CD8-positive, alpha-beta memory T cell (primary cell): Measurements from ENCODE around the gene MED14. TPM values are rescaled to one million over a fixed set of nuclear protein-coding genes. Genes with fewer than 3 reads are reported as not detected.

Experiments used
- CTCF ChIA-PET: fragments of 350-600 bp; sonication (Branson Sonifier 250); formaldehyde crosslinking; loops from one replicate; lab custom pipeline; 2021; ENCODE audit warnings: antibody characterized with exemption; lab: Charles Lee
- POLR2A ChIA-PET: fragments of 350-600 bp; sonication (Branson Sonifier 250); formaldehyde crosslinking; loops from one replicate; lab custom pipeline; 2021; ENCODE audit warnings: antibody characterized with exemption; lab: Charles Lee
- DNase-seq, 5 donors: peaks; one replicate each; pipeline versions ENCODE4 v3.0.0 to v3.0.0-alpha.2; 2020 to 2022; ENCODE audit warnings: mixed read lengths in 1 of 5
- H3K27ac ChIP-seq: one replicate; pipeline ENCODE4 v1.7.0; 2013; ENCODE audit warnings: low read depth, mild to moderate bottlenecking, low read length, moderate library complexity
- H3K27me3 ChIP-seq: 2 replicates; pipeline ENCODE4 v1.7.0; 2013; ENCODE audit warnings: low read length, mild to moderate bottlenecking; ENCODE audit not compliant: insufficient read depth, poor library complexity, severe bottlenecking
- H3K36me3 ChIP-seq: 2 replicates; pipeline ENCODE4 v1.7.0; 2013; ENCODE audit warnings: mild to moderate bottlenecking, low read length, moderate library complexity; ENCODE audit not compliant: insufficient read depth
- H3K4me1 ChIP-seq: 2 replicates; pipeline ENCODE4 v1.7.0; 2013; ENCODE audit warnings: mild to moderate bottlenecking, low read length, moderate library complexity; ENCODE audit not compliant: insufficient read depth
- H3K4me3 ChIP-seq: 2 replicates; pipeline ENCODE4 v1.7.0; 2013; ENCODE audit warnings: mild to moderate bottlenecking, low read length
- H3K9me3 ChIP-seq: 2 replicates; pipeline ENCODE4 v1.7.0; 2013; ENCODE audit warnings: mild to moderate bottlenecking, low read length
- H3K27ac Mint-ChIP-seq, 8 donors: one replicate each; pipeline ENCODE4 v1.8.0; 2020 to 2021; ENCODE audit warnings: mixed read lengths in 8 of 8, mild to moderate bottlenecking in 6 of 8, inconsistent platforms in 3 of 8, moderate library complexity in 3 of 8
- H3K27me3 Mint-ChIP-seq, 2 donors: one replicate each; pipeline ENCODE4 v1.8.0; 2020 to 2021; ENCODE audit warnings: mixed read lengths in 2 of 2, mild to moderate bottlenecking in 1 of 2, moderate library complexity in 1 of 2
- H3K36me3 Mint-ChIP-seq, 3 donors: one replicate each; pipeline ENCODE4 v1.8.0; 2020 to 2021; ENCODE audit warnings: mixed read lengths in 3 of 3, inconsistent platforms in 1 of 3, mild to moderate bottlenecking in 1 of 3
- H3K4me1 Mint-ChIP-seq, 3 donors: one replicate each; pipeline ENCODE4 v1.8.0; 2020 to 2021; ENCODE audit warnings: mixed read lengths in 3 of 3, inconsistent platforms in 1 of 3, mild to moderate bottlenecking in 1 of 3
- H3K4me3 Mint-ChIP-seq, 7 donors: one replicate each; pipeline ENCODE4 v1.8.0; 2020 to 2021; ENCODE audit warnings: mixed read lengths in 7 of 7, mild to moderate bottlenecking in 6 of 7, moderate library complexity in 4 of 7, inconsistent platforms in 2 of 7
- H3K9me3 Mint-ChIP-seq, 5 donors: one replicate each; pipeline ENCODE4 v1.8.0; 2020 to 2022; ENCODE audit warnings: mixed read lengths in 5 of 5, mild to moderate bottlenecking in 3 of 5, moderate library complexity in 2 of 5, inconsistent platforms in 1 of 5
- polyA plus RNA-seq: library from polyadenylated mRNA; unstranded; fragments of 300-500 nt; fragmentation: Illumina TruSeq; gene quantifications from one replicate; pipeline ENCODE4 v1.2.3, GENCODE V29; 2021
- total RNA-seq, 2 experiments: library from RNA; stranded (reverse); gene quantifications; one replicate each; pipeline ENCODE4 v1.2.3, GENCODE V29; 2021

MED14 gene
- total and polyA plus RNA-seq, 3 experiments from 2014 or later = 8.5 to 42.1 (median 39.6) TPM

- Mint-ChIP-seq H3K4me3 (no peak overlapping the region), H3K27ac (no peak overlapping the region)
- no peak overlapping the region for H3K27ac ChIP-seq
These were observed 122.8 kb downstream of the MED14 start for GRCh38 chrX:40612511-40612910.

GRCh38 chrX:40607381-40607780 lies 128.0 kb downstream of the MED14 start:
- H3K27ac ChIP-seq = no peak overlapping the region
- Mint-ChIP-seq H3K4me1 (no peaks in the 10 kb centered on the region), H3K27ac (no peak overlapping the region), H3K27me3 (peaks cover 0 to 4% of the 10 kb centered on the region in 2 donors), H3K9me3 (no peaks in the 10 kb centered on the region), H3K36me3 (peaks cover 3 to 28% (median 8%) of the 10 kb centered on the region in 3 donors), H3K4me3 (no peak overlapping the region)
- CTCF ChIA-PET = no interaction called here
- H3K36me3 ChIP-seq = no peaks in the 10 kb centered on the region
- H3K4me1 ChIP-seq = no peaks in the 10 kb centered on the region
- H3K27me3 ChIP-seq = no peaks in the 10 kb centered on the region
- POLR2A ChIA-PET = no interaction called here
- H3K9me3 ChIP-seq = no peaks in the 10 kb centered on the region
- no peak for DNase-seq
- no peak overlapping the region for H3K4me3 ChIP-seq

More at GRCh38 chrX:40612511-40612910, 122.8 kb downstream of the MED14 start:
- ChIA-PET POLR2A (no interaction called here), CTCF (no interaction called here)
- no peak overlapping the region for H3K4me3 ChIP-seq
- no peaks in the 10 kb centered on the region for H3K36me3 ChIP-seq
- no peaks in the 10 kb centered on the region for H3K9me3 ChIP-seq
- no peak for DNase-seq
- no peaks in the 10 kb centered on the region for H3K9me3 Mint-ChIP-seq
- no peaks in the 10 kb centered on the region for H3K36me3 Mint-ChIP-seq
- H3K27me3 ChIP-seq = no peaks in the 10 kb centered on the region
- no peaks in the 10 kb centered on the region for H3K4me1 Mint-ChIP-seq
- H3K27me3 Mint-ChIP-seq = no peaks in the 10 kb centered on the region
- H3K4me1 ChIP-seq = no peaks in the 10 kb centered on the region

- no peak overlapping the region for H3K4me3 ChIP-seq
- Mint-ChIP-seq H3K9me3 (no peaks in the 10 kb centered on the region), H3K36me3 (peaks cover 8 to 56% (median 22%) of the 10 kb centered on the region in 3 donors), H3K27me3 (peaks cover 0 to 4% of the 10 kb centered on the region in 2 donors), H3K27ac (peak overlapping the region in 3 of 8 donors; percentile 31 to 79 (median 55)), H3K4me1 (no peaks in the 10 kb centered on the region), H3K4me3 (no peak overlapping the region)
- POLR2A ChIA-PET = interaction anchor here (0.7 kb wide), 1 partner anchor 84 kb away, joined by 5 read pairs; no protein-coding TSS in a partner anchor
- H3K36me3 ChIP-seq = no peaks in the 10 kb centered on the region
- no peak overlapping the region for H3K27ac ChIP-seq
- no peaks in the 10 kb centered on the region for H3K4me1 ChIP-seq
- CTCF ChIA-PET = no interaction called here
- no peaks in the 10 kb centered on the region for H3K27me3 ChIP-seq
- no peak for DNase-seq
- no peaks in the 10 kb centered on the region for H3K9me3 ChIP-seq
These were observed 131.9 kb downstream of the MED14 start for GRCh38 chrX:40603446-40603845.

Other genes with a start within 250 kb of the MED14 start
- gene ATP6AP2, start 154.6 kb downstream of the MED14 start, total RNA-seq = 10 to 100 TPM; 68.0 to 69.4 TPM
- gene ATP6AP2, start 154.6 kb downstream of the MED14 start, polyA plus RNA-seq = 175 TPM
- not detected for gene MPC1L, start 112.1 kb downstream of the MED14 start, total RNA-seq
- gene MPC1L, start 112.1 kb downstream of the MED14 start, polyA plus RNA-seq = not detected
- 10 to 100 TPM; 16.5 to 16.7 TPM for gene CXorf38, start 88.0 kb downstream of the MED14 start, total RNA-seq
- gene CXorf38, start 88.0 kb downstream of the MED14 start, polyA plus RNA-seq = 38.0 TPM